ENCODE results near the gene HEATR1.

Gene HEATR1

DNA sequence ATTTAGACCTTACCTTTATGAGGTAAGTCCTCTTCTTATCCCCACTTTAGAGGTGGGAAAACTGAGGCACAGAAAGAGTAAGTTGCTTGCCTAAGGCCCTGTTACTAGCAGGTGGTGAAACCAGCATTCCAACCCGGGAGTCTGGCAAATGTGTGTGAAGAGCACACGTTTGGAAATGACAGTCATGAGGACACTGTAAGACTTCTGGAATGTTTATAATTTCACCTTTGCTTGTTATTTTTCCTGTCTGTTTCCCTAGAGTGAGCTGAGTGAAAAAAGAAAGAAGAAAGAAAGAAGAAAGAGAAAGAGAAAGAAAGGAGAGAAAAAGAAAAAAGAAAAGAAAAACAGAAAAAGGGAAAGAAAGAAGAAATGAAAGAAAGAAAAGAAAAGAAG lies 101.7 kb downstream of the HEATR1 start:
- peaks cover 6% of the 10 kb centered on the region; the same call in 1 of the 2 replicates for H4K20me1 ChIP-seq (ENCODE audit: insufficient read depth, low read length)
- no peaks in the 10 kb centered on the region for H3K9me3 ChIP-seq (ENCODE audit: insufficient read depth, low read length)
- H3K36me3 ChIP-seq (replicated peaks; ENCODE audit: low read depth, low read length): no peaks in the 10 kb centered on the region
- no peaks in the 10 kb centered on the region for H3K79me2 ChIP-seq (ENCODE audit: low read length)
- H3K27ac ChIP-seq (ENCODE audit: low read length): no peak overlapping the region
- TF ChIP-seq, protein P1, sequence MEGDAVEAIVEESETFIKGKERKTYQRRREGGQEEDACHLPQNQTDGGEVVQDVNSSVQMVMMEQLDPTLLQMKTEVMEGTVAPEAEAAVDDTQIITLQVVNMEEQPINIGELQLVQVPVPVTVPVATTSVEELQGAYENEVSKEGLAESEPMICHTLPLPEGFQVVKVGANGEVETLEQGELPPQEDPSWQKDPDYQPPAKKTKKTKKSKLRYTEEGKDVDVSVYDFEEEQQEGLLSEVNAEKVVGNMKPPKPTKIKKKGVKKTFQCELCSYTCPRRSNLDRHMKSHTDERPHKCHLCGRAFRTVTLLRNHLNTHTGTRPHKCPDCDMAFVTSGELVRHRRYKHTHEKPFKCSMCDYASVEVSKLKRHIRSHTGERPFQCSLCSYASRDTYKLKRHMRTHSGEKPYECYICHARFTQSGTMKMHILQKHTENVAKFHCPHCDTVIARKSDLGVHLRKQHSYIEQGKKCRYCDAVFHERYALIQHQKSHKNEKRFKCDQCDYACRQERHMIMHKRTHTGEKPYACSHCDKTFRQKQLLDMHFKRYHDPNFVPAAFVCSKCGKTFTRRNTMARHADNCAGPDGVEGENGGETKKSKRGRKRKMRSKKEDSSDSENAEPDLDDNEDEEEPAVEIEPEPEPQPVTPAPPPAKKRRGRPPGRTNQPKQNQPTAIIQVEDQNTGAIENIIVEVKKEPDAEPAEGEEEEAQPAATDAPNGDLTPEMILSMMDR (IDR thresholded peaks at IDR 0.05; ENCODE audit: low read depth, low read length): no peak
- TF ChIP-seq EZH2phosphoT487 (IDR thresholded peaks at IDR 0.05; ENCODE audit: low read depth): no peak
- H3K27me3 ChIP-seq (ENCODE audit: low read depth, low read length): peaks cover 53% of the 10 kb centered on the region
- H3K4me1 ChIP-seq (ENCODE audit: low read length): no peaks in the 10 kb centered on the region; the same call in 1 of the 2 replicates
- H2AFZ ChIP-seq (ENCODE audit: low read depth, low read length): no peak overlapping the region
- no peak overlapping the region for H3K4me3 ChIP-seq (ENCODE audit: low read length)
- H3K9ac ChIP-seq (ENCODE audit: low read length): no peak overlapping the region
- H3K4me2 ChIP-seq (ENCODE audit: low read length): no peak overlapping the region

DNA sequence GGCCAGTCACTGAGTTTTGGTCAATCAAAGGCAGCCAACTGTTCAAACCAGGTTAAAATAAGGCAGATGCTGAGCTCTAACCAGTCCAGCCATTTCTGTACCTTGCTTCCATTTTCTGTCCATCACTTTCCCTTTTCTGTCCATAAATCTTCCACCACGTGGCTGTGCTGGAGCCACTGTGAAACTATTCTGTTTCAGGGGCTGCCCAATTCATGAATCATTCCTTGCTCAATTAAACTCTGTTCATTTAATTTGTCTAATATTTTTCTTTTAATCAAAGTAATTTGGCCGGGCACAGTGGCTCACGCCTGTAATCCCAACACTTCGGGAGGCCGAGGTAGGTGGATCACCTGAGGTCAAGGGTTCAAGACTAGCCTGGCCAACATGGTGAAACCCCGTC lies 103.2 kb downstream of the HEATR1 start:
- H3K4me3 ChIP-seq (ENCODE audit: low read length): no peak overlapping the region
- no peak overlapping the region for H3K9ac ChIP-seq (ENCODE audit: low read length)
- no peaks in the 10 kb centered on the region for H3K79me2 ChIP-seq (ENCODE audit: low read length)
- peaks cover 52% of the 10 kb centered on the region for H3K27me3 ChIP-seq (ENCODE audit: low read depth, low read length)
- H3K27ac ChIP-seq (ENCODE audit: low read length): no peak overlapping the region
- H3K36me3 ChIP-seq (replicated peaks; ENCODE audit: low read depth, low read length): no peaks in the 10 kb centered on the region
- no peaks in the 10 kb centered on the region for H3K9me3 ChIP-seq (ENCODE audit: insufficient read depth, low read length)
- 0 out of 2 replicates have a peak, but pooled peaks cover 2% of the 10 kb centered on the region for H4K20me1 ChIP-seq (ENCODE audit: insufficient read depth, low read length)
- TF ChIP-seq, protein P1 (IDR thresholded peaks at IDR 0.05; ENCODE audit: low read depth, low read length): no peak
- no peak for TF ChIP-seq EZH2phosphoT487 (IDR thresholded peaks at IDR 0.05; ENCODE audit: low read depth)
- no peak overlapping the region for H2AFZ ChIP-seq (ENCODE audit: low read depth, low read length)
- H3K4me1 ChIP-seq (ENCODE audit: low read length): no peaks in the 10 kb centered on the region; the same call in 1 of the 2 replicates
- H3K4me2 ChIP-seq (ENCODE audit: low read length): no peak overlapping the region

All from OCI-LY3 (cell line).